ENCODE data around the gene SAMD4A.

SAMD4A gene

GRCh38 chr14:54703082-54703481, 136.2 kb downstream of the SAMD4A start:
- Histone ChIP-seq H3K79me2 (ENCODE audit: insufficient read depth, low read length) (no peaks in the 10 kb centered on the region), H3K9ac (ENCODE audit: low read length) (no peak overlapping the region), H4K20me1 (ENCODE audit: low read depth, low read length) (no peaks in the 10 kb centered on the region), H3F3A (ENCODE audit: insufficient read depth) (no peaks in the 10 kb centered on the region), H3K36me3 (ENCODE audit: low read length) (no peaks in the 10 kb centered on the region), H2AFZ (ENCODE audit: low read depth, low read length, severe bottlenecking) (no peak overlapping the region), H3K9me3 (ENCODE audit: insufficient read depth, low read length) (no peaks in the 10 kb centered on the region), H3K27ac (ENCODE audit: low read depth, low read length) (no peak overlapping the region), H3K9me2 (replicated peaks; ENCODE audit: insufficient read depth, low read length) (no peaks in the 10 kb centered on the region), H3K4me2 (ENCODE audit: low read depth, low read length, poor library complexity, severe bottlenecking) (no peak overlapping the region), H3K27me3 (ENCODE audit: low read length) (no peaks in the 10 kb centered on the region), H3K4me3 (ENCODE audit: insufficient read depth, low read length, poor library complexity, severe bottlenecking) (no peak overlapping the region)
- TF ChIP-seq CTCF (IDR thresholded peaks at IDR 0.05; ENCODE audit: insufficient read depth, low read length, poor library complexity, severe bottlenecking) (no peak), EZH2phosphoT487 (conservative IDR thresholded peaks at IDR 0.05; ENCODE audit: low read length) (no peak)

- Histone ChIP-seq H4K20me1 (ENCODE audit: low read depth, low read length) (no peaks in the 10 kb centered on the region), H3K79me2 (ENCODE audit: insufficient read depth, low read length) (no peaks in the 10 kb centered on the region)
Observed at GRCh38 chr14:54703724-54704123, 136.8 kb downstream of the SAMD4A start.

GRCh38 chr14:54704768-54705167, 137.8 kb downstream of the SAMD4A start:
- Histone ChIP-seq H3K79me2 (ENCODE audit: insufficient read depth, low read length) (no peaks in the 10 kb centered on the region), H3K27ac (ENCODE audit: low read depth, low read length) (no peak overlapping the region), H2AFZ (ENCODE audit: low read depth, low read length, severe bottlenecking) (no peak overlapping the region), H4K20me1 (ENCODE audit: low read depth, low read length) (no peaks in the 10 kb centered on the region), H3K36me3 (ENCODE audit: low read length) (no peaks in the 10 kb centered on the region), H3K27me3 (ENCODE audit: low read length) (no peaks in the 10 kb centered on the region), H3K9me2 (replicated peaks; ENCODE audit: insufficient read depth, low read length) (no peaks in the 10 kb centered on the region), H3K9me3 (ENCODE audit: insufficient read depth, low read length) (no peaks in the 10 kb centered on the region), H3K9ac (ENCODE audit: low read length) (no peak overlapping the region), H3K4me3 (ENCODE audit: insufficient read depth, low read length, poor library complexity, severe bottlenecking) (no peak overlapping the region), H3F3A (ENCODE audit: insufficient read depth) (no peaks in the 10 kb centered on the region), H3K4me2 (ENCODE audit: low read depth, low read length, poor library complexity, severe bottlenecking) (no peak overlapping the region)
- TF ChIP-seq CTCF (IDR thresholded peaks at IDR 0.05; ENCODE audit: insufficient read depth, low read length, poor library complexity, severe bottlenecking) (no peak), EZH2phosphoT487 (conservative IDR thresholded peaks at IDR 0.05; ENCODE audit: low read length) (no peak)

More at GRCh38 chr14:54703724-54704123, 136.8 kb downstream of the SAMD4A start:
- Histone ChIP-seq H3K36me3 (ENCODE audit: low read length) (no peaks in the 10 kb centered on the region), H3K4me3 (ENCODE audit: insufficient read depth, low read length, poor library complexity, severe bottlenecking) (no peak overlapping the region), H3K27me3 (ENCODE audit: low read length) (no peaks in the 10 kb centered on the region), H3K27ac (ENCODE audit: low read depth, low read length) (no peak overlapping the region), H3F3A (ENCODE audit: insufficient read depth) (no peaks in the 10 kb centered on the region), H3K9me2 (replicated peaks; ENCODE audit: insufficient read depth, low read length) (no peaks in the 10 kb centered on the region), H3K4me2 (ENCODE audit: low read depth, low read length, poor library complexity, severe bottlenecking) (no peak overlapping the region), H3K9me3 (ENCODE audit: insufficient read depth, low read length) (no peaks in the 10 kb centered on the region), H2AFZ (ENCODE audit: low read depth, low read length, severe bottlenecking) (no peak overlapping the region), H3K9ac (ENCODE audit: low read length) (no peak overlapping the region)
- TF ChIP-seq CTCF (IDR thresholded peaks at IDR 0.05; ENCODE audit: insufficient read depth, low read length, poor library complexity, severe bottlenecking) = no peak
- TF ChIP-seq EZH2phosphoT487 (conservative IDR thresholded peaks at IDR 0.05; ENCODE audit: low read length) = no peak

Data from SU-DHL-6 (cell line).